BJ (cell line): ENCODE results near the gene PAIP2B. TPM values are rescaled to one million over a fixed set of nuclear protein-coding genes. Genes with fewer than 3 reads are reported as not detected.

Experiments used
- polyA plus RNA-seq: library from polyadenylated mRNA; depleted of rRNA; stranded (reverse); fragments of >200 nt; gene quantifications from 2 replicates; pipeline ENCODE4 v1.2.3, GENCODE V29; 2011; rRNA removed
- small RNA-seq: library from RNA; depleted of rRNA; stranded (forward); fragments of <200 nt; gene quantifications from one replicate; pipeline ENCODE3, GENCODE V24; 2012; ENCODE audit warnings: low replicate concordance, low read depth; ENCODE audit not compliant: insufficient read length

PAIP2B gene
- polyA plus RNA-seq, 1 experiment = 0.11 TPM

Small RNA genes lying within 50 kb of the gene (small RNA-seq; reads per million reads assigned to genes)
- not detected for gene AC007881.1

Other genes with a start within 250 kb of the PAIP2B start
- gene ANKRD53, start 248.5 kb downstream of the PAIP2B start, polyA plus RNA-seq = 0.36 and 0.43 TPM in 2 replicates
- 83.2 and 101 TPM in 2 replicates for gene TEX261, start 232.2 kb downstream of the PAIP2B start, polyA plus RNA-seq
- gene NAGK, start 158.5 kb downstream of the PAIP2B start, polyA plus RNA-seq = 99.7 and 118 TPM in 2 replicates
- gene MCEE, start 96.9 kb downstream of the PAIP2B start, polyA plus RNA-seq = 10.8 and 15.9 TPM in 2 replicates
- 7.1 and 14.1 TPM in 2 replicates for gene MPHOSPH10, start 96.5 kb downstream of the PAIP2B start, polyA plus RNA-seq
- 44.8 and 75.2 TPM in 2 replicates for gene ZNF638, start 104.7 kb upstream of the PAIP2B start, polyA plus RNA-seq
- gene DYSF, start 226.5 kb upstream of the PAIP2B start, polyA plus RNA-seq = 0.65 and 1.3 TPM in 2 replicates